ENCODE results near the gene PPP1R12B. TPM values are rescaled to one million over a fixed set of nuclear protein-coding genes. Genes with fewer than 3 reads are reported as not detected.

PPP1R12B gene
- total RNA-seq, 2 experiments from 2014 or later: 19.1 to 23.5 TPM

GRCh38 chr1:202591515-202591914, 243.0 kb downstream of the PPP1R12B start:
- TF ChIP-seq CTCF (conservative IDR thresholded peaks at IDR 0.05; ENCODE audit: low read length) (no peak), EZH2phosphoT487 (IDR thresholded peaks at IDR 0.05; ENCODE audit: borderline replicate concordance, low read depth, low read length) (no peak)
- no peak overlapping the region for H2AFZ ChIP-seq (ENCODE audit: low read length)
- H3K27ac ChIP-seq (ENCODE audit: low read depth, low read length, poor library complexity, severe bottlenecking): no peak overlapping the region
- DNase-seq (ENCODE audit: low spot score): no peak
- peaks cover 10% of the 10 kb centered on the region for H3K4me1 ChIP-seq (ENCODE audit: insufficient read depth, low read length, poor library complexity, severe bottlenecking)
- no peaks in the 10 kb centered on the region for H3K9me3 ChIP-seq (ENCODE audit: low read length)
- no TSS peak for BruUV-seq (replicated peaks)
- no peaks in the 10 kb centered on the region for H3K36me3 ChIP-seq (ENCODE audit: insufficient read depth, low read length)
- no peak overlapping the region for H3K4me3 ChIP-seq (ENCODE audit: low read depth, low read length, poor library complexity, severe bottlenecking)
- ChIA-PET POLR2A (interaction anchor here (0.6 kb wide), 1 partner anchor 229 kb away, joined by 4 read pairs; no protein-coding TSS in a partner anchor), CTCF (ENCODE audit: unreplicated experiment) (no interaction called here)
- H3K79me2 ChIP-seq (ENCODE audit: insufficient read depth, low read depth, low read length): no peaks in the 10 kb centered on the region
- H3K9me2 ChIP-seq (ENCODE audit: insufficient read depth, low read length): no peaks in the 10 kb centered on the region
- intact Hi-C loops (cut with micrococcal nuclease; ENCODE audit: unreplicated experiment): no loop called here
- H3K4me2 ChIP-seq (ENCODE audit: low read length): no peak overlapping the region
- no peaks in the 10 kb centered on the region for H4K20me1 ChIP-seq (ENCODE audit: insufficient read depth, low read length)

- no peak for DNase-seq (ENCODE audit: low spot score)
- H2AFZ ChIP-seq (ENCODE audit: low read length): no peak overlapping the region
- CTCF ChIA-PET (ENCODE audit: unreplicated experiment): no interaction called here
Observed at GRCh38 chr1:202592146-202592545, 243.6 kb downstream of the PPP1R12B start.

More at GRCh38 chr1:202592146-202592545, 243.6 kb downstream of the PPP1R12B start:
- H3K36me3 ChIP-seq (ENCODE audit: insufficient read depth, low read length): no peaks in the 10 kb centered on the region
- peaks cover 12% of the 10 kb centered on the region for H3K4me1 ChIP-seq (ENCODE audit: insufficient read depth, low read length, poor library complexity, severe bottlenecking)
- H3K4me2 ChIP-seq (ENCODE audit: low read length): no peak overlapping the region
- no TSS peak for BruUV-seq (replicated peaks)
- no peaks in the 10 kb centered on the region for H3K79me2 ChIP-seq (ENCODE audit: insufficient read depth, low read depth, low read length)
- no peak overlapping the region for H3K4me3 ChIP-seq (ENCODE audit: low read depth, low read length, poor library complexity, severe bottlenecking)
- no peaks in the 10 kb centered on the region for H3K9me3 ChIP-seq (ENCODE audit: low read length)
- intact Hi-C loops (cut with micrococcal nuclease; ENCODE audit: unreplicated experiment): no loop called here
- H3K9me2 ChIP-seq (ENCODE audit: insufficient read depth, low read length): no peaks in the 10 kb centered on the region
- TF ChIP-seq CTCF (conservative IDR thresholded peaks at IDR 0.05; ENCODE audit: low read length) (no peak), EZH2phosphoT487 (IDR thresholded peaks at IDR 0.05; ENCODE audit: borderline replicate concordance, low read depth, low read length) (no peak)
- POLR2A ChIA-PET: interaction anchor here (0.6 kb wide), 1 partner anchor 230 kb away, joined by 4 read pairs; no protein-coding TSS in a partner anchor
- no peaks in the 10 kb centered on the region for H4K20me1 ChIP-seq (ENCODE audit: insufficient read depth, low read length)
- H3K27ac ChIP-seq (ENCODE audit: low read depth, low read length, poor library complexity, severe bottlenecking): no peak overlapping the region

All from OCI-LY7 (cell line).